ENCODE data around the gene PPP2R5D. TPM values are rescaled to one million over a fixed set of nuclear protein-coding genes. Genes with fewer than 3 reads are reported as not detected.

Gene PPP2R5D
- total and polyA plus RNA-seq, 4 experiments from 2014 or later = 22.3 to 38.0 (median 33.7) TPM

DNA sequence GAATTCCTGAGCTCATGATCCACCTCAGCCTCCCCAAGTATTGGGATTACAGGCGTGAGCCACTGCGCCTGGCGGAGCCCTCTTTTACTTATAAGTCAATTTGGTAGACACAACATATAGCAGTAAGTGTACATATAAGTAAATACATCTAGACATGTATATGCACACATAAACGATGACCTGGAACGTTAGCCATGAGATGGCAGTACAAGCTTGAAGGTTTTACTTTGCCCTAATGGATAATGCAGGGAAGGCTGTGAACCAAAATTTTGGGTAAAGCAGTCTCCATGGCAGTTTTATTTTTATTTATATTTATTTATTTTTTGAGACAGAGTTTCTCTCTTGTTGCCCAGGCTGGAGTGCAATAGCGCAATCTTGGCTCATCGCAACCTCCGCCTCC, 26.2 kb upstream of the PPP2R5D start:
- intact Hi-C loops (cut with micrococcal nuclease) = no loop called here
- H3K4me1 ChIP-seq (ENCODE audit: insufficient read depth, low read length) = peaks cover 11% of the 10 kb centered on the region
- Mint-ChIP-seq H3K4me1 (peaks cover 7 to 25% (median 11%) of the 10 kb centered on the region in 4 donors), H3K4me3 (no peak overlapping the region), H3K9me3 (no peaks in the 10 kb centered on the region), H3K27me3 (no peaks in the 10 kb centered on the region), H3K27ac (no peak overlapping the region), H3K36me3 (peaks cover 4 to 10% of the 10 kb centered on the region in 2 donors)
- no peaks in the 10 kb centered on the region for H3K36me3 ChIP-seq (ENCODE audit: insufficient read depth, low read length)
- no peaks in the 10 kb centered on the region for H3K9me3 ChIP-seq (ENCODE audit: control insufficient read depth in 1 of 2, low read length in 2 of 2)
- CTCF ChIA-PET (ENCODE audit: partially characterized antibody) = no interaction called here
- no peak for DNase-seq
- no peaks in the 10 kb centered on the region for H3K27me3 ChIP-seq (ENCODE audit: insufficient read depth, low read length)
- POLR2A ChIA-PET (ENCODE audit: partially characterized antibody) = no interaction called here
- no peak overlapping the region for H3K27ac ChIP-seq (ENCODE audit: low read depth, low read length)
- H3K4me3 ChIP-seq (ENCODE audit: low read length in 2 of 2) = no peak overlapping the region

DNA sequence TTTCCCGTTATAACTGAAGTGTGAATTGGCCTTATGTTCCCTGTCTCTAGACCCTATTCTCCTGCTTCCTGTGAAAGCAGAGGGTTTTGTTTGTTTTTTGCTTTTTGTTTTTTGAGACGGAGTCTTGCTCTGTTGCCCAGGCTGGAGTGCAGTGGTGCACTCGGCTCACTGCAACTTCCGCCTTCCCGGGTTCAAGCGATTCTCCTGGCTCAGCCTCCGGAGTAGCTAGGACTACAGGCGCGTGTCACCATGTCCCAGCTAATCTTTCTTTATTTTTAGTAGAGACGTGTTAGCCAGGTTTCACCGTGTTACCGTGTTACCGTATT, 24.5 kb upstream of the PPP2R5D start:
- Mint-ChIP-seq H3K27ac (peak overlapping the region in 1 of 7 donors; percentile 57), H3K4me3 (peak overlapping the region; percentile 25 to 84 (median 74)), H3K4me1 (peaks cover 7 to 25% (median 11%) of the 10 kb centered on the region in 4 donors), H3K36me3 (peaks cover 9 to 19% of the 10 kb centered on the region in 2 donors), H3K9me3 (no peaks in the 10 kb centered on the region), H3K27me3 (no peaks in the 10 kb centered on the region)
- peaks cover 7% of the 10 kb centered on the region for H3K36me3 ChIP-seq (ENCODE audit: insufficient read depth, low read length)
- H3K27ac ChIP-seq (ENCODE audit: low read depth, low read length) = no peak overlapping the region
- no peaks in the 10 kb centered on the region for H3K27me3 ChIP-seq (ENCODE audit: insufficient read depth, low read length)
- peaks cover 11% of the 10 kb centered on the region for H3K4me1 ChIP-seq (ENCODE audit: insufficient read depth, low read length)
- no peaks in the 10 kb centered on the region for H3K9me3 ChIP-seq (ENCODE audit: control insufficient read depth in 1 of 2, low read length in 2 of 2)
- H3K4me3 ChIP-seq (ENCODE audit: low read length in 2 of 2) = no peak overlapping the region
- ChIA-PET CTCF (ENCODE audit: partially characterized antibody) (no interaction called here), POLR2A (ENCODE audit: partially characterized antibody) (interaction anchor here (0.9 to 2.3 kb wide), 6 partner anchors 11 to 99 kb away, joined by 3 to 10 read pairs (median 4); partner anchors contain the start of genes KLC4, MRPL2 and PEX6)
- no peak for DNase-seq
- intact Hi-C loops (cut with micrococcal nuclease) = loop anchor here (1.0 to 5.0 kb wide), 2 partner anchors 24 to 33 kb away; partner anchors contain the start of genes CNPY3 and PPP2R5D

DNA sequence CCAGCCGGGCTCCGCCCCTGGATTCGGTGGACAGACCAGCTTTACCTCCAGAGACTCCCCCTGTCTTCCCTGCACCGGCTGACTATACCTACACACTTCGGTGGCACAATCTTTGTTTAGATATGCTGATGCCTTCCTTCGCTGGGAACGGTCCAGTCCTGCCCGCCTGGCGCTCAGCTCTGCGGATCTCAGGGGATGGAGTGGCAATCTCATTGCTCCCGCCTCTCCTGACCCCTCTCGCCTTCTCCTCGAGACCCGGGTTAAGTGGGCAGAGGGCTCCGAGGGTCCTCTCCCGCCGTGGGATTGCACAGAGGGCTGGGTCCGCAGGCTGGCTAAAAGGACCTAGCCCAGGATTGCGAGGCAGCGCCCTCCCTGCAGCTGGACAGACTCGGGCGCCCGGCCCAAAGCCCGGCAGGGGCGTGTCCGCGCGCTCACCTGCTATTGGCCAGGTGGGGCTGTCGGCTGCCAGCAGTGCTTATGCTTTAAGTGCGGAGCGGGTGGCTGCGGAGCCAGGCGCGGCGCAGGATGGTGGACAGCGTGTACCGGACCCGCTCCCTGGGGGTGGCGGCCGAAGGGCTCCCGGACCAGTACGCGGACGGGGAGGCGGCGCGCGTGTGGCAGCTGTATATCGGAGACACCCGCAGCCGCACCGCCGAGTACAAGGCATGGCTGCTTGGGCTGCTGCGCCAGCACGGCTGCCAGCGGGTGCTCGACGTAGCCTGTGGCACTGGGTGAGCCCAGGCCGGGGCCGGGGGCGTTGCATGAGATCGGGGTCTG, 23.9 kb upstream of the PPP2R5D start, which contains the start of gene GNMT:
Gene GNMT, plus strand, starts transcription at position 512 of the 777 bp plus-strand sequence. Its CDS starts 14 bp downstream, at position 526.
- H3K9me3 Mint-ChIP-seq = no peaks in the 10 kb centered on the region
- peak within 1 kb of the TSS in 3 of 7 donors; percentile 41 to 63 (median 57) for H3K27ac Mint-ChIP-seq
- no peaks in the 10 kb centered on the region for H3K27me3 ChIP-seq (ENCODE audit: insufficient read depth, low read length)
- peak; percentile 19 to 53 (median 31) for DNase-seq
- no peaks in the 10 kb centered on the region for H3K27me3 Mint-ChIP-seq
- H3K4me1 Mint-ChIP-seq = peaks cover 7 to 25% (median 11%) of the 10 kb centered on the region in 4 donors
- H3K36me3 Mint-ChIP-seq = peaks cover 14 to 20% of the 10 kb centered on the region in 2 donors
- H3K27ac ChIP-seq (ENCODE audit: low read depth, low read length) = no peak within 1 kb of the TSS
- intact Hi-C loops (cut with micrococcal nuclease) = loop anchor here (1.0 to 5.0 kb wide), 2 partner anchors 24 to 33 kb away; partner anchors contain the start of genes CNPY3 and PPP2R5D
- POLR2A ChIA-PET (ENCODE audit: partially characterized antibody) = interaction anchor here (0.9 to 2.3 kb wide), 6 partner anchors 11 to 99 kb away, joined by 3 to 10 read pairs (median 4); partner anchors contain the start of genes KLC4, MRPL2 and PEX6
- no peaks in the 10 kb centered on the region for H3K9me3 ChIP-seq (ENCODE audit: control insufficient read depth in 1 of 2, low read length in 2 of 2)
- peaks cover 7% of the 10 kb centered on the region for H3K36me3 ChIP-seq (ENCODE audit: insufficient read depth, low read length)
- H3K4me3 ChIP-seq (ENCODE audit: low read length in 2 of 2) = peak within 1 kb of the TSS in 1 of 2 donors; percentile 40
- peaks cover 11% of the 10 kb centered on the region for H3K4me1 ChIP-seq (ENCODE audit: insufficient read depth, low read length)
- H3K4me3 Mint-ChIP-seq = peak within 1 kb of the TSS; percentile 25 to 84 (median 74)
- CTCF ChIA-PET (ENCODE audit: partially characterized antibody) = interaction anchor here (1.2 to 1.4 kb wide), 2 partner anchors 99 to 299 kb away, joined by 3 read pairs; partner anchors contain the start of genes KLC4 and MRPL2

GRCh38 chr6:42961020-42961470, 23.3 kb upstream of the PPP2R5D start:
- ChIA-PET POLR2A (ENCODE audit: partially characterized antibody) (interaction anchor here (0.6 to 2.3 kb wide), 5 partner anchors 18 to 98 kb away, joined by 3 to 10 read pairs (median 3); partner anchors contain the start of genes CNPY3, KLC4, MRPL2 and PEX6), CTCF (ENCODE audit: partially characterized antibody) (interaction anchor here (1.2 to 1.4 kb wide), 2 partner anchors 98 to 299 kb away, joined by 3 read pairs; partner anchors contain the start of genes KLC4 and MRPL2)
- Histone ChIP-seq H3K27ac (ENCODE audit: low read depth, low read length) (no peak overlapping the region), H3K4me1 (ENCODE audit: insufficient read depth, low read length) (peaks cover 11% of the 10 kb centered on the region), H3K9me3 (ENCODE audit: control insufficient read depth in 1 of 2, low read length in 2 of 2) (no peaks in the 10 kb centered on the region), H3K27me3 (ENCODE audit: insufficient read depth, low read length) (no peaks in the 10 kb centered on the region), H3K4me3 (ENCODE audit: low read length in 2 of 2) (peak overlapping the region in 1 of 2 donors; percentile 40), H3K36me3 (ENCODE audit: insufficient read depth, low read length) (peaks cover 7% of the 10 kb centered on the region)
- intact Hi-C loops (cut with micrococcal nuclease) = loop anchor here (5.0 kb wide), 1 partner anchor 34 kb away; the partner anchor contains the start of gene CNPY3
- DNase-seq = no peak
- peaks cover 21 to 23% of the 10 kb centered on the region in 2 donors for H3K36me3 Mint-ChIP-seq
- H3K27ac Mint-ChIP-seq = no peak overlapping the region
- no peaks in the 10 kb centered on the region for H3K9me3 Mint-ChIP-seq
- no peaks in the 10 kb centered on the region for H3K27me3 Mint-ChIP-seq
- H3K4me1 Mint-ChIP-seq = peaks cover 7 to 25% (median 11%) of the 10 kb centered on the region in 4 donors
- H3K4me3 Mint-ChIP-seq = peak overlapping the region; percentile 25 to 84 (median 74)

DNA sequence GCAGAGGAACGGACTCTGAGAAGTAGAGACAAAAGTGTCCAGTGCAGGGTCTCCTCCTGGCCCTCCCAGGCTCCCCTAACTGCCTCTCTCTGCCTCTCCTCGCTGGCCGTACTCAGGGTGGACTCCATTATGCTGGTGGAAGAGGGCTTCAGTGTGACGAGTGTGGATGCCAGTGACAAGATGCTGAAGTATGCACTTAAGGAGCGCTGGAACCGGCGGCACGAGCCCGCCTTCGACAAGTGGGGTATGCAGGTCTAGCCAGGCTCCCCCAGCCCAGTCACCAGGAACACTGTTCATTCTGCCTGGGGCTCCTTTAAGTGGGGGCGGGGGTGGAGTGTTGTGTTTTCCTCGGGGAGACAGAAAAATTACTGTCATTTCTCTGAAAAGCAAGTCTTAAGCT, 22.3 kb upstream of the PPP2R5D start:
- Mint-ChIP-seq H3K9me3 (no peaks in the 10 kb centered on the region), H3K27me3 (no peaks in the 10 kb centered on the region), H3K27ac (no peak overlapping the region), H3K36me3 (peaks cover 23 to 26% of the 10 kb centered on the region in 2 donors), H3K4me3 (peak overlapping the region in 2 of 8 donors; percentile 46 to 57), H3K4me1 (peaks cover 7 to 25% (median 11%) of the 10 kb centered on the region in 4 donors)
- intact Hi-C loops (cut with micrococcal nuclease) = loop anchor here (5.0 kb wide), 1 partner anchor 35 kb away; the partner anchor contains the start of gene CNPY3
- Histone ChIP-seq H3K27ac (ENCODE audit: low read depth, low read length) (no peak overlapping the region), H3K9me3 (ENCODE audit: control insufficient read depth in 1 of 2, low read length in 2 of 2) (no peaks in the 10 kb centered on the region), H3K36me3 (ENCODE audit: insufficient read depth, low read length) (peaks cover 7% of the 10 kb centered on the region), H3K4me3 (ENCODE audit: low read length in 2 of 2) (no peak overlapping the region), H3K4me1 (ENCODE audit: insufficient read depth, low read length) (peaks cover 11% of the 10 kb centered on the region), H3K27me3 (ENCODE audit: insufficient read depth, low read length) (no peaks in the 10 kb centered on the region)
- POLR2A ChIA-PET (ENCODE audit: partially characterized antibody) = interaction anchor here (1.6 kb wide), 1 partner anchor 33 kb away, joined by 3 read pairs; the partner anchor contains the start of gene CNPY3
- CTCF ChIA-PET (ENCODE audit: partially characterized antibody) = no interaction called here
- DNase-seq = no peak

DNA sequence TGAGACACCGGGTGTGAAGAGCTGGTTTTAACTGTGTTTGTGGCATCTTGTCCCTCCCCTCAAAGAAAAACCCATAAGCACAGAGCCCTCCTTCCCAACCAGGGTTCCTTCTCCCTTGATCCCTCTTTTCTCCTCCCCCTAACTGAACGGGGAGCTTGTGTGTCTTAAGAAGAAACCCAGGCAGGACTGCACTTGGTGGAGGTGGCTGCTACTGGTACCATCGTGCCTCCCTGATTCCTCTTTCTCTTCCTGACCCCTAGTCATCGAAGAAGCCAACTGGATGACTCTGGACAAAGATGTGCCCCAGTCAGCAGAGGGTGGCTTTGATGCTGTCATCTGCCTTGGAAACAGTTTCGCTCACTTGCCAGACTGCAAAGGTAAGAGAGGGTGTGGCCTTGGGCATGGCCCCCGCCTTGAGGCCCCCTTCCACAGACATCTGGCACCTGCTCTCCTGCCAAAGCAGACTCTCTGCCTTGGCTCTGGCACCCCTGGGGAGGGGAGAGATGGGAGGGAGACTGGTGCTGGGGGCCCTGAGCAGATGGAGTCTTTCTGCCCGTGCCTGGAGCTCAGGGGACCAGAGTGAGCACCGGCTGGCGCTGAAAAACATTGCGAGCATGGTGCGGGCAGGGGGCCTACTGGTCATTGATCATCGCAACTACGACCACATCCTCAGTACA, 21.7 kb upstream of the PPP2R5D start:
- no peak for DNase-seq
- H3K4me1 ChIP-seq (ENCODE audit: insufficient read depth, low read length) = peaks cover 11% of the 10 kb centered on the region
- H3K27me3 ChIP-seq (ENCODE audit: insufficient read depth, low read length) = no peaks in the 10 kb centered on the region
- no peak overlapping the region for H3K4me3 ChIP-seq (ENCODE audit: low read length in 2 of 2)
- H3K27ac ChIP-seq (ENCODE audit: low read depth, low read length) = no peak overlapping the region
- Mint-ChIP-seq H3K36me3 (peaks cover 23 to 26% of the 10 kb centered on the region in 2 donors), H3K27ac (no peak overlapping the region), H3K4me1 (peaks cover 7 to 25% (median 11%) of the 10 kb centered on the region in 4 donors), H3K4me3 (peak overlapping the region in 3 of 8 donors; percentile 36 to 57 (median 41)), H3K27me3 (no peaks in the 10 kb centered on the region), H3K9me3 (no peaks in the 10 kb centered on the region)
- ChIA-PET POLR2A (ENCODE audit: partially characterized antibody) (interaction anchor here (1.6 kb wide), 1 partner anchor 34 kb away, joined by 3 read pairs; the partner anchor contains the start of gene CNPY3), CTCF (ENCODE audit: partially characterized antibody) (no interaction called here)
- H3K36me3 ChIP-seq (ENCODE audit: insufficient read depth, low read length) = peaks cover 7% of the 10 kb centered on the region
- H3K9me3 ChIP-seq (ENCODE audit: control insufficient read depth in 1 of 2, low read length in 2 of 2) = no peaks in the 10 kb centered on the region
- intact Hi-C loops (cut with micrococcal nuclease) = loop anchor here (5.0 kb wide), 1 partner anchor 35 kb away; the partner anchor contains the start of gene CNPY3
